NB4 (cell line): ENCODE measurements around the gene SCN2B.

ENCODE experiments used
- DNase-seq: peaks from one replicate; pipeline ENCODE4 v3.0.0; 2010; ENCODE audit warnings: low read depth
- H3K4me3 ChIP-seq: one replicate; pipeline ENCODE4 v1.5.1; 2011; ENCODE audit warnings: mild to moderate bottlenecking, low read depth, low read length, moderate library complexity
- CTCF ChIP-seq: IDR thresholded peaks from one replicate; pipeline ENCODE4 v1.5.1; 2012; ENCODE audit warnings: low read depth, low read length
- MAX ChIP-seq: IDR thresholded peaks from 2 replicates; pipeline ENCODE4 v1.6.1; 2011; ENCODE audit warnings: low read depth, low read length
- MYC ChIP-seq: IDR thresholded peaks from 2 replicates; pipeline ENCODE4 v1.6.1; 2011; ENCODE audit warnings: low read depth, low read length
- POLR2A ChIP-seq: IDR thresholded peaks from 2 replicates; pipeline ENCODE4 v1.6.1; 2011; ENCODE audit warnings: mild to moderate bottlenecking; ENCODE audit not compliant: insufficient read length; ENCODE audit errors: extremely low read depth

SCN2B gene

GRCh38 chr11:118166641-118167040, 9.8 kb downstream of the SCN2B start:
- TF ChIP-seq MAX, result no peak
- TF ChIP-seq CTCF, result no peak
- TF ChIP-seq MYC, result no peak
- no peak for TF ChIP-seq POLR2A
- no peak overlapping the region for H3K4me3 ChIP-seq
- DNase-seq, result no peak

- no peak for DNase-seq
- no peak for TF ChIP-seq CTCF
- TF ChIP-seq MYC, result no peak
- TF ChIP-seq POLR2A, result no peak
- TF ChIP-seq MAX, result no peak
Observed at GRCh38 chr11:118164885-118165284, 11.6 kb downstream of the SCN2B start.

GRCh38 chr11:118163494-118163893, 12.9 kb downstream of the SCN2B start:
- TF ChIP-seq MYC (no peak), CTCF (no peak), MAX (no peak), POLR2A (no peak)
- H3K4me3 ChIP-seq, result no peak overlapping the region
- no peak for DNase-seq

More at GRCh38 chr11:118164885-118165284, 11.6 kb downstream of the SCN2B start:
- H3K4me3 ChIP-seq, result no peak overlapping the region

- TF ChIP-seq CTCF (no peak), MYC (no peak), POLR2A (no peak), MAX (no peak)
- H3K4me3 ChIP-seq, result no peak overlapping the region
- no peak for DNase-seq
Observed at GRCh38 chr11:118162846-118163245, 13.6 kb downstream of the SCN2B start.

GRCh38 chr11:118161786-118162185, 14.7 kb downstream of the SCN2B start:
- H3K4me3 ChIP-seq, result no peak overlapping the region
- no peak for DNase-seq
- no peak for TF ChIP-seq MYC
- TF ChIP-seq CTCF, result no peak
- TF ChIP-seq POLR2A, result no peak
- no peak for TF ChIP-seq MAX
